ENCODE measurements around the gene TM4SF5. TPM values are rescaled to one million over a fixed set of nuclear protein-coding genes. Genes with fewer than 3 reads are reported as not detected.

Gene TM4SF5
- total RNA-seq = not detected in 2 replicates

GRCh38 chr17:4771519-4772234, at the start of gene TM4SF5:
Gene TM4SF5, plus strand, starts transcription at chr17:4771886. Its CDS starts 37 bp downstream, at chr17:4771923.

GRCh38 chr17:4739122-4740024, 32.3 kb upstream of the TM4SF5 start, which contains the start of the genes CXCL16 and ZMYND15:
Gene CXCL16, minus strand, starts transcription at chr17:4739928. Its CDS starts 589 bp downstream, at chr17:4739339.
Gene ZMYND15, plus strand, starts transcription at chr17:4739833. Its CDS starts 716 bp downstream, at chr17:4740549.

GRCh38 chr17:4786106-4786511, 14.4 kb downstream of the TM4SF5 start, which contains the start of gene VMO1:
Gene VMO1, minus strand, starts transcription at chr17:4786364. Its CDS starts 12 bp downstream, at chr17:4786352.

GRCh38 chr17:4788807-4789700, 17.4 kb downstream of the TM4SF5 start, which contains the start of gene GLTPD2:
Gene GLTPD2, plus strand, starts transcription at chr17:4788964. Its CDS starts 48 bp downstream, at chr17:4789012.

GRCh38 chr17:4802228-4802627, 30.5 kb downstream of the TM4SF5 start, which contains the start of gene C17orf114:
Gene C17orf114, minus strand, starts transcription at chr17:4802328.

GRCh38 chr17:4806777-4807604, 35.3 kb downstream of the TM4SF5 start, which contains the start of gene PLD2:
Gene PLD2, plus strand, starts transcription at chr17:4807152. Its CDS starts 621 bp downstream, at chr17:4807773.

Other genes starting within 250 kb of the TM4SF5 start
- gene MYBBP1A, start 216.5 kb upstream of the TM4SF5 start, total RNA-seq = 35.1 and 54.8 TPM in 2 replicates
- not detected in 2 replicates for gene GGT6, start 211.3 kb upstream of the TM4SF5 start, total RNA-seq
- under 0.01 and 10.9 TPM in 2 replicates for gene SMTNL2, start 187.4 kb upstream of the TM4SF5 start, total RNA-seq
- 0.08 TPM in 1 of 2 replicates, not detected in the other for gene ALOX15, start 130.2 kb upstream of the TM4SF5 start, total RNA-seq
- 31.0 and 33.6 TPM in 2 replicates for gene PELP1, start 67.7 kb upstream of the TM4SF5 start, total RNA-seq
- gene ARRB2, start 61.3 kb upstream of the TM4SF5 start, total RNA-seq = 8.4 and 14.3 TPM in 2 replicates
- gene MED11, start 40.5 kb upstream of the TM4SF5 start, total RNA-seq = 8.9 and 18.6 TPM in 2 replicates
- 0.72 TPM in 1 of 2 replicates, not detected in the other for gene ZMYND15, start 32.1 kb upstream of the TM4SF5 start, total RNA-seq
- gene CXCL16, start 32.0 kb upstream of the TM4SF5 start, total RNA-seq = 0.24 and 1.4 TPM in 2 replicates
- gene VMO1, start 14.5 kb downstream of the TM4SF5 start, total RNA-seq = not detected in 2 replicates
- gene GLTPD2, start 17.1 kb downstream of the TM4SF5 start, total RNA-seq = not detected in 2 replicates
- gene PSMB6, start 24.3 kb downstream of the TM4SF5 start, total RNA-seq = 133 and 309 TPM in 2 replicates
- 11.8 and 17.2 TPM in 2 replicates for gene PLD2, start 35.3 kb downstream of the TM4SF5 start, total RNA-seq
- gene MINK1, start 61.5 kb downstream of the TM4SF5 start, total RNA-seq = 17.5 and 26.3 TPM in 2 replicates
- gene C17orf107, start 127.7 kb downstream of the TM4SF5 start, total RNA-seq = 0.80 and 7.0 TPM in 2 replicates
- gene CHRNE, start 131.2 kb downstream of the TM4SF5 start, total RNA-seq = 0.39 TPM in 1 of 2 replicates, not detected in the other
- not detected in 2 replicates for gene GP1BA, start 160.4 kb downstream of the TM4SF5 start, total RNA-seq
- 52.3 and 67.7 TPM in 2 replicates for gene SLC25A11, start 168.2 kb downstream of the TM4SF5 start, total RNA-seq
- 42.0 and 53.0 TPM in 2 replicates for gene RNF167, start 168.4 kb downstream of the TM4SF5 start, total RNA-seq
- gene PFN1, start 176.6 kb downstream of the TM4SF5 start, total RNA-seq = 668 and 1,703 TPM in 2 replicates
- gene ENO3, start 179.2 kb downstream of the TM4SF5 start, total RNA-seq = 2.6 and 17.2 TPM in 2 replicates
- 59.9 and 68.7 TPM in 2 replicates for gene SPAG7, start 195.9 kb downstream of the TM4SF5 start, total RNA-seq
- 8.9 and 20.3 TPM in 2 replicates for gene CAMTA2, start 215.8 kb downstream of the TM4SF5 start, total RNA-seq
- 0.32 and 0.39 TPM in 2 replicates for gene INCA1, start 225.6 kb downstream of the TM4SF5 start, total RNA-seq
- gene KIF1C, start 226.1 kb downstream of the TM4SF5 start, total RNA-seq = 28.3 and 33.7 TPM in 2 replicates